Stimulated activated CD4-positive, alpha-beta T cell treated with anti-CD3 and anti-CD28 coated beads, Interleukin-2, amount 100 ng/mL, for 48 hours (primary cell): Measurements from ENCODE around the gene TBCCD1.
"Not testable (repeated sequence)": the region's sequence is repeated elsewhere in the genome, so short reads cannot be mapped to it uniquely, and the experiment has no call there.

ENCODE experiments used
- DNase-seq, 2 donors: peaks; one replicate each; pipeline ENCODE4 v3.0.0-alpha.2; 2020

TBCCD1 gene

GRCh38 chr3:186594591-186595113, 27.5 kb upstream of the TBCCD1 start:
- no peak for DNase-seq

DNA sequence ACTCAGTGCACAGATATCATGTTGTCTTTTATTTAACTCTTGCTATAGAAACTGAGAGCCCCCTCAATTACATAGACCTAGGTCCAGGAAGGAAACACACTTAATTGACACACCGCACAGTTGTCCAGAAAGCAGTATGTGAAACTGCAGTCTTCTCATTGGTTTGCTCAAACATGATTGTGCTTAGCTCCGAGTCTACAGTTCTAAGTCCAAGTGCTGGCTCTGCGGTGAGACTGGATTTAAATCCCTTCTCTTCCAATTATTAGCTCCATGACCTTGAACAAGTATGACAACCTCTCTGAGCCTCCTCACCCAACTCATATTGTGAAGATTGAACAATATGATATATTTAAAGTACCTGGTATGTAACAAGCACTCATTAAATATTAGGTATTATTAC, 26.7 kb upstream of the TBCCD1 start:
- no peak for DNase-seq

GRCh38 chr3:186592682-186593081, 25.5 kb upstream of the TBCCD1 start:
- DNase-seq = no peak

DNA sequence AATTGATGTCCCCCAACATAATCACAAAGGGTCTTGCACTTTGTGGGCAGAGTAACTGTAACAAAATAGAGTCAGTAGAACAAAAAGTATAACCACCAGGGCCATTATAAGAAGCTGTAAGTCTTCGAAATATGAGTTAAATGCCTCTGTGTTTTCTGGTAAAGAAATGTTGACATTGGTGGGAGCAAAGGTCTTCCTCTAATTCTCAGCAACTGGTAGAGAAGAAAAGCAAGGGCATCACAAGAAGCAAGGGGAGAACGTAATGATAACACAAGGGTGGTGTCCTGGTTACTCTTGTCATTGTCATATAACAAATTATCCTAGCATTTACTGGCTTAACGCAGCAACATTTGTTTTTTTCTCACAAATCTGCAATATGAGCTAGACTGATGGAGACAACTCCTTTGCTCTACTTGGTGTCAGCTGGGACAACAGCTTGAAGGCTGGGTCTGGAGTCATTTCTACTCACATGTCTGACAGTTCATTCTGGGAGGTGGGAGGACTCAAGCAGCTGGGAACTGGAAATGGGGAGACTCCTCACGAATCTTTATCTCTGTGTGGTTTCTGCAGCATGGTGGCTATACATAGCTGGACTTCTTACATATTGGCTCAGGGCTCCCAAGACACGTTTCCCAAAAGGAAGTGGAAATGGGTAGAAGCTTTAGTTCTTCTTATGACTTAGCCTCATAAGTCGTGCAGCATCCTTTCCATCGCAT, 23.6 kb upstream of the TBCCD1 start:
- no peak for DNase-seq

GRCh38 chr3:186589856-186590579, 22.9 kb upstream of the TBCCD1 start:
- DNase-seq = no peak

GRCh38 chr3:186589121-186589520, 22.0 kb upstream of the TBCCD1 start:
- no peak for DNase-seq

- DNase-seq = no peak
These were observed 21.5 kb upstream of the TBCCD1 start for GRCh38 chr3:186588632-186589031.

- no peak for DNase-seq
These were observed 20.0 kb upstream of the TBCCD1 start for GRCh38 chr3:186587183-186587582.

GRCh38 chr3:186586245-186586644, 19.1 kb upstream of the TBCCD1 start:
- not testable (repeated sequence) for DNase-seq

GRCh38 chr3:186583831-186584230, 16.7 kb upstream of the TBCCD1 start:
- DNase-seq = no peak

DNA sequence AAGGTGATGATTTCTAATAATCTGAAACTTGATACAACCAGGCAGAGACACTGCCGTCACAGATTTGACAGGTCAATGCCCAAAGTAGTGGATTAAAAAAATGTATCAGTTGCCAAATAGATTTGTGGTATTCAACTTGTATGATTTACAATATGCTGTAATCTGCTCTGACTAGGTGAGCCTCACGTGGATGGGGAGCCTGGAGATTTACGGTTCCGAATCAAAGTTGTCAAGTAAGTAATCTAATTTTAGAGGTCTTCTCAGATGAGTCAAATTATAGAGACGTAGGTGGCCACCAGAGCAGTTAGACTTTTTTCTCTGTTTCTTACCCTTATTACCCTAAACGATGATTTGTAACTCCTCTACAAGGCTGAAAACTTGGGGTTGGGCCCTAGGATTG, 15.4 kb upstream of the TBCCD1 start:
- DNase-seq = no peak

- no peak for DNase-seq
These were observed 13.6 kb upstream of the TBCCD1 start for GRCh38 chr3:186580785-186581184.

GRCh38 chr3:186577521-186577920, 10.4 kb upstream of the TBCCD1 start:
- no peak for DNase-seq

- DNase-seq = no peak
These were observed 4.5 kb upstream of the TBCCD1 start for GRCh38 chr3:186571644-186572013.

DNA sequence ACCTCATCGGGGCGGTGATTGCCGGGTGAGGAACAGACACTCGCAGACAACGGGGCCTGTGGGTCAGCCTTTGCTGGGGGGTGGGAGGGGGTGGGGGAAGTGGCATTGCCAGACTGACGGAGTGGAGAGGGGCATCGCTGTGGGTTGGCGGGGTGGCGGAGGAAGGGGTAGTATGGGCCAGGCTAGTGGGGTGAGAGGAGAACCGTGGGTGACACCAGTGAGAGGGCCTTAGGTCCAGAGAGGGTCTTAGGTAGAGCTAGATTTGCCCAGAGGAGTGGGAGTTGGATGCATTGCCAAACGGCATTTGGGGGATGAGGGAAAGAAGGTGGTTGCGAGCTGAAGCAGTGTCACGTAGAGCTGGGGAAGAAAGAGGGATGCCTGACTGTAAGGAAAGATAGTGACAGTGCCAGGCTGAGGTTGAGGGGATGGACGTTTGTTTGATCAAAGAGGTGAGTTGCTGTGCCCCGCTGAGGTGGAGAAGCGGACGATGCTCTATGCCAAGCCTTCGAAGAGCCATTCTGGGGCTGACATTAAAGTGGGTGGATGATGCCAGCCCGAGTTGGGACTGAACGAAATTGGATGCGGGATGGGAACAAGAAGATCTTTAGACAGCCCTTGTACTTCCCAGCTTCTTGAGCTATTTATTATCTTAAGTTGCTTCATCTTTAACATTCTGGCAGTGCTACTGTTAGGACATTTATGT, 4.0 kb upstream of the TBCCD1 start:
- peak in 1 of 2 donors; percentile 7 for DNase-seq

- DNase-seq = peak; percentile 92 to 95
These were observed 3.2 kb upstream of the TBCCD1 start, which contains the start of gene DNAJB11 for GRCh38 chr3:186570096-186570940. DNAJB11 (plus strand) TSS chr3:186570720; CDS start chr3:186570898, 178 bp downstream.

- DNase-seq = no peak
These were observed 2.6 kb upstream of the TBCCD1 start for GRCh38 chr3:186569779-186570095.

- not testable (repeated sequence) for DNase-seq
These were observed 2.2 kb upstream of the TBCCD1 start for GRCh38 chr3:186569361-186569760.

DNA sequence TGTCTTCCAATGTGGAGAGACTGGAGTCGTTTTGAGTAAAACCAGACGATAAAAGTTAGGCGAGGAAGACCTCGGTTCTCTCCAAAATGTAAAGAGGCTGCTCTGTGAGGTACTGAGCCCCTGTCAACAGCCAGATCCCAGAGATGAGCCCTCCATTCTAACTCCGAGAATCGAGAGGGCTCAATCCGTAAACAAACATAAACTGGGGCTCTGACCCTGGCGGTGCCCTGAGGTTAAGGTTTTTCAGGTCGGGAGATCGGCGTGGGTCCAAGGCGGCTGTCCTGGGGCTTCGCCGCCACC, 417 bp downstream of the TBCCD1 start:
- DNase-seq = no peak

DNA sequence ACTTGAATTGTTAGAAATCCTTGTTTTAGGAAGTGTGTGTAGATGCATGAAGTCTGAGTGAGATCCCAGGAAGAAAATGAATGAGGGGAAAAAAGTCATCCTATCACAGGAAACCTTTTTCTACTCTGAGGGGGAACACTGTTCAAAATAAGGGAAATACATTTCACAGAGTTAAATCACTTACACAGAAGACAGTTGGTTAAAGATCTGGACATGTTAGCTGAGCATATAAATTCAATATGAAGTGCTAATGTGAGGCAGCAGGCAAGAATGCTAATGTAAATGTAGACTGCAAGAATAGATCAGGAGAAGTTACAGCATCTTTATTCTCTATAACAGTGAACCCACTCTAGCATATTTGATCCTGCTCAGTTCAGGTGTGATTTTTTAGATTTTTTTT, 2.6 kb downstream of the TBCCD1 start:
- DNase-seq = no peak

DNA sequence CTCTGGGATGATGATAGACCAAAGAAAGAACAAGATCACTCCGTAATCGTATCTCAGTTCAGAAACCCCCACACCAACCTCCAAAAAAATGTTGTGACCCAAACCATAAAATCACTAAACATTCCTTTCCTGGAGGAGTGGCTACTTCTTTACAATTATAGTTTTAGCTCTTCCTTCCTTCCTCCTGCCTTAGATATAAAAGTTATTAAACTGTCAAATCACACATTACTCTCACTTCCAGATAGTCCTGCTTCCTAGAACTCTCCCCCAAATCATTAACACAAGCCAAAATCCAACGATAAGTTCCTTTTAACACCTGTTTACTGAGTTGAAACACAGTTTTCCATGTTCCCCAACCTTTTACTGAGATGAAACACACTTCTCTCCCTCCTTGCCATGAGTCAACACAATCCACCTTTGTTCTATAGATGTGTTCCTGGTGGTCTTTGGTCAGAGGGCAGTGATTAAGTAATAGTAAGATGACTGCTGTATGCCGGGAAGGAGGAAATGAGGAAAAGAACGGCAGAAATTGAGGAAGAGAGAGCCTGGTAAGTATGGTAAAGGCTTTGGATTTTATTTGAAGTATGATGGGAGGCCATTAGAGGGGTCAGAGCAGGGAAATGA, 14.6 kb downstream of the TBCCD1 start:
- DNase-seq = no peak

DNA sequence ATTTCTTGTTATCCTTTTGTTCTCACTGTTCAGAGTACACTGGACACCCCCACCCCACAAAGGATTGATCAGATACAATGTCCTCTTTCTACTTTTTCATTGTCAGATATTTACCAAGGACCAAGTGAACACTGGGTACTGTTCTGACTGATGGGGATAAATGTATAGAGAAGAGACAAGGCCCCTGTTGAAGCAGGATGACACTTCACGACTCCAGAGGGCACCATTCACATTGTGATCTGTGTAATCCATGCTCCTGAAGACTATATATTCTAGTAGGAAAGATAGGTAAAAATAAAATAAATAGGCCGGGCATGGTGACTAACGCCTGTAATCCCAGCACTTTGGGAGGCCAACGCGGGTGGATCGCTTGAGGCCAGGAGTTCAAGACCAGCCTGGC, 15.8 kb downstream of the TBCCD1 start:
- DNase-seq = no peak

GRCh38 chr3:186549497-186549896, 17.6 kb downstream of the TBCCD1 start:
- no peak for DNase-seq
